ENCODE data around the gene SLC37A1.
A peak's percentile ranks its signal among the peaks of the same experiment; 100 is the strongest.

Gene SLC37A1

GRCh38 chr21:42530167-42530518, 16.5 kb downstream of the SLC37A1 start:
- ATAC-seq (replicated peaks) (no peak), DNase-seq (no peak)
- Mint-ChIP-seq H3K36me3 (ENCODE audit: insufficient read depth) (peaks cover 23% of the 10 kb centered on the region), H3K4me3 (no peak overlapping the region), H3K4me1 (ENCODE audit: low read depth in 2 of 2) (peaks cover 17 to 24% of the 10 kb centered on the region in 2 donors), H3K27me3 (no peaks in the 10 kb centered on the region), H3K9me3 (no peaks in the 10 kb centered on the region), H3K27ac (peak overlapping the region in 1 of 2 donors; percentile 75)

- no peaks in the 10 kb centered on the region for H3K9me3 Mint-ChIP-seq
- peak overlapping the region in 1 of 2 donors; percentile 38 for H3K27ac Mint-ChIP-seq
- no peak for DNase-seq
- H3K4me1 Mint-ChIP-seq (ENCODE audit: low read depth in 2 of 2), result peaks cover 17 to 19% of the 10 kb centered on the region in 2 donors
- ATAC-seq (replicated peaks), result no peak
- H3K4me3 Mint-ChIP-seq, result no peak overlapping the region
- H3K36me3 Mint-ChIP-seq (ENCODE audit: insufficient read depth), result peaks cover 29% of the 10 kb centered on the region
- H3K27me3 Mint-ChIP-seq, result no peaks in the 10 kb centered on the region
Measured at GRCh38 chr21:42531771-42532170, 18.1 kb downstream of the SLC37A1 start.

- Mint-ChIP-seq H3K4me3 (no peak overlapping the region), H3K9me3 (no peaks in the 10 kb centered on the region), H3K27me3 (no peaks in the 10 kb centered on the region), H3K36me3 (ENCODE audit: insufficient read depth) (peaks cover 26% of the 10 kb centered on the region), H3K27ac (peak overlapping the region in 1 of 2 donors; percentile 38), H3K4me1 (ENCODE audit: low read depth in 2 of 2) (peaks cover 12 to 13% of the 10 kb centered on the region in 2 donors)
- DNase-seq (no peak), ATAC-seq (replicated peaks) (no peak)
Measured at GRCh38 chr21:42532466-42533181, 19.0 kb downstream of the SLC37A1 start.

DNA sequence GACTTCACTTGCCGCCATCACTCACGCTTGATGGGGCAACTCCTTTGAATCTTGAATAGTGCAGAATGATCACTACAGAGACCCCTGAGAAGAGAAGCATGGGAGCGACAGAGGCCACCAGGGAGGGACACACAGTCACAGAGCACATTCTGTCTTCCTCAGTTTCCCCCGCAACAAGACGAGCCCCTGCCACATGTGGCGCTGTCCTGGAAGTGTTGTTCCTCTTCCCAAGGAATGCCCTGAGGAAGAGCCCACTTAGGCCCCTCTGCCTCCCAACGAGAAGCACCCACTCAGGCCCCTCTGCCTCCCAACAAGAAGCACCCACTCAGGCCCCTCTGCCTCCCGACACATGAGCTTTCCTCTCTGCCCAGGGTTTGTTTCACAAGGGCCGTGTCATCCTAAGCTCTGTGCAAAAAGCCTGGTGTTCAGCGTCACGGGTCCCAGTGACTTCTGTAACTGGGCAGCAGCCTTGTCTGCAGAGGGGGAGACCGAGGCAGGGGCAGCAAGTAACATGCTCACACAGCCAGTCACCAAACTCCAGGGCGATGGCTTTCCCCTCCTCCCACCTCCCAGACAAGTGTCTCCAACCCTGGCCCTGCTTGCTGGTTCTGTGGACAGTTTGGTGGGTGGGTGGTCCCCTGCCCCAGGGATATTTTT, 19.8 kb downstream of the SLC37A1 start:
- Mint-ChIP-seq H3K36me3 (ENCODE audit: insufficient read depth) (peaks cover 25% of the 10 kb centered on the region), H3K4me3 (no peak overlapping the region), H3K27ac (no peak overlapping the region), H3K27me3 (no peaks in the 10 kb centered on the region), H3K4me1 (ENCODE audit: low read depth in 2 of 2) (peaks cover 4 to 10% of the 10 kb centered on the region in 2 donors), H3K9me3 (no peaks in the 10 kb centered on the region)
- no peak for DNase-seq
- no peak for ATAC-seq (replicated peaks)

- Mint-ChIP-seq H3K4me1 (ENCODE audit: low read depth in 2 of 2) (peaks cover 4 to 13% of the 10 kb centered on the region in 2 donors), H3K27me3 (no peaks in the 10 kb centered on the region), H3K27ac (peak overlapping the region in 1 of 2 donors; percentile 15), H3K9me3 (no peaks in the 10 kb centered on the region), H3K36me3 (ENCODE audit: insufficient read depth) (peaks cover 24% of the 10 kb centered on the region), H3K4me3 (no peak overlapping the region)
- ATAC-seq (replicated peaks), result no peak
- DNase-seq, result no peak
Measured at GRCh38 chr21:42533963-42534355, 20.3 kb downstream of the SLC37A1 start.

GRCh38 chr21:42534421-42535378, 21.0 kb downstream of the SLC37A1 start:
- ATAC-seq (replicated peaks), result no peak
- H3K36me3 Mint-ChIP-seq (ENCODE audit: insufficient read depth), result peaks cover 19% of the 10 kb centered on the region
- H3K27me3 Mint-ChIP-seq, result no peaks in the 10 kb centered on the region
- peaks cover 4 to 13% of the 10 kb centered on the region in 2 donors for H3K4me1 Mint-ChIP-seq (ENCODE audit: low read depth in 2 of 2)
- H3K4me3 Mint-ChIP-seq, result no peak overlapping the region
- H3K9me3 Mint-ChIP-seq, result no peaks in the 10 kb centered on the region
- DNase-seq, result no peak
- peak overlapping the region in 1 of 2 donors; percentile 15 for H3K27ac Mint-ChIP-seq

DNA sequence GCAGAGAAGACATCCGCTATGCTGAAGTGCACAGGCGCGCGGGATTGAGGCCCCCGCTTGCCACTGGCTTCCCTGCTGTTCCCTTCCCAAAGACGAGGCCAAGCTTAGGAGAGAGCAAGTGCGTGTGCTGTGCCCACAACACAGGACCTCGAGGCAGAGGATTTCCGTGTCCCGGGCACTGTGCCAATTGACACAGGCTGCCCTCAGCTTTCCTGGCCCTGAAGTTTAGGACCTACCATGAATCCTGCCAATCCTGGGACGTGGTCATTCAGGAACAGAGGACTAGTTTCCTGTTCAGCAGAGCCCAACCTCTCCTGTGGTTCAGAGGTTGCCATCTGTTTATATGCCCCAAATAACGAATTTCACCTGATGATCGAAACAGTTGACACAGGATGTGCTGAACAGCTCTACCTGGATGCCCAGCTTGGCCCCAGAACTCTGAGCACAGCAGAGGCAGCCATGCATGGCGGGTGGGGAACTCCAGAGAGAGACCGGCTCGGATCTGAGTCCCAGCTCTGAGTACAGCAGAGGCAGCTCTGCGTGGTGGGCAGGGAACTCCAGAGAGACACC, 22.0 kb downstream of the SLC37A1 start:
- Mint-ChIP-seq H3K4me3 (no peak overlapping the region), H3K4me1 (ENCODE audit: low read depth in 2 of 2) (peaks cover 4 to 10% of the 10 kb centered on the region in 2 donors), H3K27me3 (no peaks in the 10 kb centered on the region), H3K27ac (no peak overlapping the region), H3K36me3 (ENCODE audit: insufficient read depth) (peaks cover 18% of the 10 kb centered on the region), H3K9me3 (no peaks in the 10 kb centered on the region)
- peak; percentile 25 for ATAC-seq (replicated peaks)
- no peak for DNase-seq

DNA sequence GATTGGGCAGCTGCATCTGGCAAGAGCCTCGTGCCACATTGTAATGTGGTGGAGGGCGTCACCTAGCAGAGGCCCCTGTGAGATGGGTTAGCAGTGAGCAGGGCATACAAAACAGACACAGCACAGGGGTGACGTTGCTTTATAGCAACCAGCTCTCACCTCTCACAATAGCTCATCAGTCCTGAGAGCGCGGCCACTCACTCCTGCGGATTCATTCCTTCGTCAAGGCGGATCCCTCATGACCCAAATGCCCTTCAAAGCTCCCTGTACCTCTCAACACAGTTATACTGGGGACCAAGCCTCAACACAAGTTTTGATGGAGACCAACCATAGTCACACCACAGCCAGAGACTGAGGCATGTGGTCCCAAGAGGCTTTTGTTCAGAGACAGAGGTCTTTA, 22.9 kb downstream of the SLC37A1 start:
- no peak for ATAC-seq (replicated peaks)
- Mint-ChIP-seq H3K36me3 (ENCODE audit: insufficient read depth) (peaks cover 18% of the 10 kb centered on the region), H3K9me3 (no peaks in the 10 kb centered on the region), H3K4me3 (no peak overlapping the region), H3K4me1 (ENCODE audit: low read depth in 2 of 2) (peaks cover 4 to 10% of the 10 kb centered on the region in 2 donors), H3K27ac (peak overlapping the region in 1 of 2 donors; percentile 26), H3K27me3 (no peaks in the 10 kb centered on the region)
- no peak for DNase-seq

DNA sequence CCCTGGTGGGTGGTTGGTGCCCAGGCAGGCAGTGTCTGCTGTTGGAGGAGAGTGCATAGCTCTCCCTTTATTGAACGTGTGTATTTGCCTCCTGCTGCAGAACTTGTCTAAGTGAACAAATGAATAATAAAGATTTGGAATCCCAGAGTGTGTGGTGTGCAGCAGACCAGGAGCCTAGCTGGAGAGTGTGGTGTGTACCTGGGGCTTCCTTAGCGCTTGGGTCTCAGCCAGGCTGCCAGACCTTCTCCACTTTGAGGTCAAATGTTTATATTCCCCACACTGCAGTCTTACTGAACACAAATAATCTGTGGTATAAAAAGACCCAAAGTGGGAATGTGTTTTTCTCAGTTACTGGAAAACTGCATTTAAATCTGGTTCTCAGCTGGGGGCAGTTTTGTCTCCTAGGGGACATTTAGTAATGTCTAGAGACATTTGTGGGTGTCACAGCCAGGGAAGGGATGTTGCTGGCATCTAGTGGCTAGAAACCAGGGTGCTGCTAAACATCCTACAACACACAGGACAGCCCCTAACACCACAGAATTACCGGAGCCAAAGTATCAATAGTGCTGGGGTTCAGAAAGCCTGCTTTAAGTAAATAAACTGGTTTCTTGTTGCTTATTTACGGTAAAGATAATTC, 23.6 kb downstream of the SLC37A1 start:
- Mint-ChIP-seq H3K27ac (peak overlapping the region in 1 of 2 donors; percentile 89), H3K4me1 (ENCODE audit: low read depth in 2 of 2) (peaks cover 4 to 10% of the 10 kb centered on the region in 2 donors), H3K27me3 (no peaks in the 10 kb centered on the region), H3K9me3 (no peaks in the 10 kb centered on the region), H3K4me3 (no peak overlapping the region), H3K36me3 (ENCODE audit: insufficient read depth) (peaks cover 22% of the 10 kb centered on the region)
- DNase-seq (no peak), ATAC-seq (replicated peaks) (peak; percentile 49)

GRCh38 chr21:42538479-42539275, 25.0 kb downstream of the SLC37A1 start:
- Mint-ChIP-seq H3K9me3 (no peaks in the 10 kb centered on the region), H3K4me1 (ENCODE audit: low read depth in 2 of 2) (peaks cover 4 to 8% of the 10 kb centered on the region in 2 donors), H3K36me3 (ENCODE audit: insufficient read depth) (peaks cover 22% of the 10 kb centered on the region), H3K27ac (peak overlapping the region; percentile 84 to 89), H3K4me3 (peak overlapping the region in 1 of 2 donors; percentile 23), H3K27me3 (no peaks in the 10 kb centered on the region)
- ATAC-seq (replicated peaks) (peak; percentile 81), DNase-seq (peak in 1 of 3 experiments; percentile 21)

DNA sequence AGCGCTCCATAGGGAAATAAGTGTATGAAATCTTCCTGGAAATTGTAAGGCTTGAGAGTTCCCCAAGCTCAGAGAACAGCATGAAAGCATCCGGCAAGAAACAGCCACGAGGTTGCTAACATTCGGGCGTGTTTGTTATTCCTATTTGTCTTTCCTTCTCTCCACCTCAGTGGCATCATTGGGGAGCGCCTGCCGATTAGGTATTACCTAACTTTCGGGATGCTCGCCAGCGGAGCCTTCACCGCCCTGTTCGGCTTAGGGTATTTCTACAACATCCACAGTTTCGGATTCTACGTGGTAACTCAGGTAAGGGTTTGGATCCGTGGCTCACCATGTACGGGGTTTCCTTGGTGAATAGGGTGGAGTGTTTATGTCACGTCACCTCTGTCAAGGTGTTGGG, 25.7 kb downstream of the SLC37A1 start:
- H3K4me1 Mint-ChIP-seq (ENCODE audit: low read depth in 2 of 2), result peaks cover 4 to 8% of the 10 kb centered on the region in 2 donors
- no peak overlapping the region for H3K4me3 Mint-ChIP-seq
- ATAC-seq (replicated peaks), result no peak
- H3K36me3 Mint-ChIP-seq (ENCODE audit: insufficient read depth), result peaks cover 26% of the 10 kb centered on the region
- H3K27me3 Mint-ChIP-seq, result no peaks in the 10 kb centered on the region
- no peaks in the 10 kb centered on the region for H3K9me3 Mint-ChIP-seq
- no peak for DNase-seq
- peak overlapping the region in 1 of 2 donors; percentile 55 for H3K27ac Mint-ChIP-seq

- Mint-ChIP-seq H3K4me3 (no peak overlapping the region), H3K27ac (peak overlapping the region in 1 of 2 donors; percentile 55), H3K27me3 (no peaks in the 10 kb centered on the region), H3K4me1 (ENCODE audit: low read depth in 2 of 2) (peaks cover 8 to 12% of the 10 kb centered on the region in 2 donors), H3K9me3 (no peaks in the 10 kb centered on the region), H3K36me3 (ENCODE audit: insufficient read depth) (peaks cover 23% of the 10 kb centered on the region)
- ATAC-seq (replicated peaks) (no peak), DNase-seq (no peak)
Measured at GRCh38 chr21:42539931-42540343, 26.3 kb downstream of the SLC37A1 start.
